ENCODE results near the gene MRM3. TPM values are rescaled to one million over a fixed set of nuclear protein-coding genes. Genes with fewer than 3 reads are reported as not detected.

Gene MRM3
- total RNA-seq, 2 experiments from 2014 or later: 12.8 to 15.8 TPM

Other genes with a start within 250 kb of the MRM3 start
- gene VPS53, start 67.5 kb upstream of the MRM3 start, total RNA-seq: 10 to 100 TPM; 61.1 to 63.9 TPM
- gene TLCD3A, start 49.8 kb upstream of the MRM3 start, total RNA-seq: 10 to 100 TPM in 1 of 2 experiments, 1 to 10 TPM in 1; 8.2 to 10.6 TPM
- 10 to 100 TPM; 23.1 to 25.6 TPM for gene GEMIN4, start 30.1 kb upstream of the MRM3 start, total RNA-seq
- gene GLOD4, start 73 bp upstream of the MRM3 start, total RNA-seq: 10 to 100 TPM; 46.0 to 54.1 TPM
- under 1 TPM; 0.23 to 0.30 TPM for gene NXN, start 197.4 kb downstream of the MRM3 start, total RNA-seq
- gene TIMM22, start 214.8 kb downstream of the MRM3 start, total RNA-seq: 1 to 10 TPM; 8.1 to 8.2 TPM

Measured in activated CD4-positive, alpha-beta memory T cell treated with anti-CD3 and anti-CD28 coated beads, Interleukin-2, amount 10 ng/mL, durations not matched to agents 7 days and 5 days (primary cell).